BE2C (cell line): ENCODE results near the gene IL1F10. TPM values are rescaled to one million over a fixed set of nuclear protein-coding genes. Genes with fewer than 3 reads are reported as not detected.

ENCODE experiments used
- DNase-seq: peaks from one replicate; pipeline ENCODE4 v3.0.0-alpha.2; 2020
- H3K27me3 ChIP-seq: fragments of 250-450 bp; sonication (Bioruptor Pico); 2 replicates; pipeline ENCODE4 v1.5.1; 2020; ENCODE audit warnings: mild to moderate bottlenecking
- H3K36me3 ChIP-seq: fragments of 250-450 bp; sonication (Bioruptor Pico); 2 replicates; pipeline ENCODE4 v1.5.1; 2020; ENCODE audit warnings: mild to moderate bottlenecking
- H3K4me1 ChIP-seq: fragments of 250-450 bp; sonication (Bioruptor Pico); 2 replicates; pipeline ENCODE4 v1.5.1; 2020
- H3K4me3 ChIP-seq: 2 replicates; pipeline ENCODE4 v1.5.1; 2011; ENCODE audit warnings: low read depth, low read length
- H3K9me3 ChIP-seq: fragments of 250-450 bp; sonication (Bioruptor Pico); 2 replicates; pipeline ENCODE4 v1.5.1; 2020
- CTCF ChIP-seq: IDR thresholded peaks from 2 replicates; pipeline ENCODE4 v1.5.1; 2012; ENCODE audit warnings: mild to moderate bottlenecking, low read depth, low read length
- polyA plus RNA-seq: library from polyadenylated mRNA; unstranded; fragments of >200 nt; gene quantifications from one replicate; pipeline ENCODE4 v1.2.1, GENCODE V29; 2012; ENCODE audit warnings: low read depth, missing spikeins; ENCODE audit not compliant: insufficient read length, insufficient read depth

IL1F10 gene
- polyA plus RNA-seq = not detected

- TF ChIP-seq CTCF = no peak
- Histone ChIP-seq H3K9me3 (no peaks in the 10 kb centered on the region), H3K4me3 (no peak within 1 kb of the TSS), H3K36me3 (no peaks in the 10 kb centered on the region), H3K27me3 (no peaks in the 10 kb centered on the region), H3K4me1 (no peaks in the 10 kb centered on the region)
- DNase-seq = no peak
Measured at GRCh38 chr2:113067681-113068080, at the start of gene IL1F10. IL1F10 (plus strand) TSS chr2:113067970; CDS start chr2:113072739, 4,769 bp downstream.

GRCh38 chr2:113018509-113018908 is 49.3 kb upstream of the IL1F10 start:
- no peak for TF ChIP-seq CTCF
- no peaks in the 10 kb centered on the region for H3K36me3 ChIP-seq
- H3K9me3 ChIP-seq = no peaks in the 10 kb centered on the region
- H3K4me1 ChIP-seq = no peaks in the 10 kb centered on the region
- H3K4me3 ChIP-seq = no peak overlapping the region
- no peaks in the 10 kb centered on the region for H3K27me3 ChIP-seq
- no peak for DNase-seq

- Histone ChIP-seq H3K36me3 (no peaks in the 10 kb centered on the region), H3K27me3 (no peaks in the 10 kb centered on the region), H3K4me3 (no peak overlapping the region), H3K4me1 (no peaks in the 10 kb centered on the region), H3K9me3 (no peaks in the 10 kb centered on the region)
- DNase-seq = no peak
- no peak for TF ChIP-seq CTCF
Measured at GRCh38 chr2:113021312-113021711, 46.5 kb upstream of the IL1F10 start.

GRCh38 chr2:113024764-113025163 is 43.0 kb upstream of the IL1F10 start:
- no peak for TF ChIP-seq CTCF
- H3K4me1 ChIP-seq = no peaks in the 10 kb centered on the region
- no peaks in the 10 kb centered on the region for H3K36me3 ChIP-seq
- no peak for DNase-seq
- no peak overlapping the region for H3K4me3 ChIP-seq
- no peaks in the 10 kb centered on the region for H3K9me3 ChIP-seq
- H3K27me3 ChIP-seq = no peaks in the 10 kb centered on the region

- Histone ChIP-seq H3K27me3 (no peaks in the 10 kb centered on the region), H3K4me3 (no peak overlapping the region), H3K4me1 (no peaks in the 10 kb centered on the region), H3K36me3 (no peaks in the 10 kb centered on the region), H3K9me3 (no peaks in the 10 kb centered on the region)
- no peak for TF ChIP-seq CTCF
- DNase-seq = no peak
Measured at GRCh38 chr2:113025737-113026136, 42.0 kb upstream of the IL1F10 start.

- no peaks in the 10 kb centered on the region for H3K36me3 ChIP-seq
- no peak overlapping the region for H3K4me3 ChIP-seq
- no peak for TF ChIP-seq CTCF
- no peaks in the 10 kb centered on the region for H3K4me1 ChIP-seq
- H3K27me3 ChIP-seq = no peaks in the 10 kb centered on the region
- DNase-seq = no peak
- no peaks in the 10 kb centered on the region for H3K9me3 ChIP-seq
Measured at GRCh38 chr2:113027691-113028090, 40.1 kb upstream of the IL1F10 start.
